ENCODE measurements around the gene FAM83F. TPM values are rescaled to one million over a fixed set of nuclear protein-coding genes. Genes with fewer than 3 reads are reported as not detected.
A peak's percentile ranks its signal among the peaks of the same experiment; 100 is the strongest.

FAM83F gene
- total and polyA plus RNA-seq, 10 of the 15 experiments (the other 5 are each of a cell fraction or from before 2014, with no cell fraction given), result 0.01 to 0.05 (median 0.01) TPM; not detected in 7

DNA sequence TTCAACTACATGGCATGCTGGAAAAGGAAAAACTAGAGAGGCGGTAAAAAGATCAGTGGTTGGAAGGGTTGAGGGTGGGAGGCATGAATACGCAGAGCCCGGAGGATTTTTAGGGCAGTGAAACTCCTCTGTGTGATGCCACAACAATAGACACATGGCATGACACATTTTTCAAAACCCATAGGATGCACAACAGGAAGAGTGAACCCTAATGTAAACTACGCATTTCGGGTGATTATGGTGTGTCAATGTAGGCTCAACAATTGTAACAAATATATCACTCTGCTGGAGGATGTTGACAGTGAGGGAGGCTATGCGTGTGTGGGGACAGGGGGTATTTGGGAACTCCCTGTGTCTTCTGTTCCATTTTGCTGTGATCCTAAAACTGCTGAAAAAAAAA, 15.7 kb upstream of the FAM83F start:
- no peaks in the 10 kb centered on the region for H3K9me3 ChIP-seq (replicated peaks; ENCODE audit: control insufficient read depth, insufficient read depth, low read length)
- H3K79me2 ChIP-seq (ENCODE audit: control insufficient read depth, insufficient read depth, low read length), result no peaks in the 10 kb centered on the region
- no peaks in the 10 kb centered on the region for H3K4me1 ChIP-seq (ENCODE audit: control insufficient read depth, insufficient read depth, low read length)
- H3K27ac ChIP-seq (ENCODE audit: control insufficient read depth, insufficient read depth), result no peak overlapping the region
- no peak overlapping the region for H2AFZ ChIP-seq (ENCODE audit: control insufficient read depth, low read depth, low read length)
- no peak overlapping the region for H3K4me2 ChIP-seq (ENCODE audit: control insufficient read depth, insufficient read depth)
- in situ Hi-C loops (cut with MboI) (no loop called here), intact Hi-C loops (cut with micrococcal nuclease; ENCODE audit: unreplicated experiment) (no loop called here)
- WGBS (ENCODE audit: insufficient coverage, insufficient replicate concordance, low lambda C conversion rate, missing lambda C conversion rate), result 73% methylated on average over 6 of the region's 6 CpGs
- H3K27me3 ChIP-seq (replicated peaks in 1 of 2; ENCODE audit: control insufficient read depth in 2 of 2, insufficient read depth in 2 of 2, low read length in 1 of 2), result no peaks in the 10 kb centered on the region
- FAIRE-seq (no peak), DNase-seq (ENCODE audit: low read depth, low spot score) (no peak), ATAC-seq (no peak)
- H4K20me1 ChIP-seq (ENCODE audit: control insufficient read depth, insufficient read depth), result no peaks in the 10 kb centered on the region
- ChIA-PET CTCF (no interaction called here), SMC1A (ENCODE audit: uncharacterized antibody, unreplicated experiment) (no interaction called here), POLR2A (interaction anchor here (0.5 kb wide), 1 partner anchor 865 kb away, joined by 3 read pairs; no protein-coding TSS in a partner anchor), RAD21 (ENCODE audit: unreplicated experiment) (no interaction called here)
- no peak overlapping the region for H3K4me3 ChIP-seq
- no peak overlapping the region for H3K9ac ChIP-seq (ENCODE audit: control insufficient read depth, insufficient read depth, low read length)
- TSS peak; percentile 5 for BruUV-seq (replicated peaks)
- no peaks in the 10 kb centered on the region; a peak in 1 of 4 replicates for H3K36me3 ChIP-seq (ENCODE audit: control insufficient read depth in 2 of 2, insufficient read depth in 2 of 2, low read length in 1 of 2)
- TF ChIP-seq SIN3A (IDR thresholded peaks at IDR 0.05; ENCODE audit: low read depth, low read length) (no peak), ZBTB11 (CRISPR knock-in tag; IDR thresholded peaks at IDR 0.05) (no peak), SPI1 (IDR thresholded peaks at IDR 0.05; ENCODE audit: borderline replicate concordance, insufficient read depth, low read depth, low read length) (no peak), CEBPZ (IDR thresholded peaks at IDR 0.05; ENCODE audit: low read depth, low read length) (no peak), SMAD5 (IDR thresholded peaks at IDR 0.05; ENCODE audit: low read depth) (no peak), MTA2 (IDR thresholded peaks at IDR 0.05; ENCODE audit: low read depth) (no peak), SREBF2 (IDR thresholded peaks at IDR 0.05; ENCODE audit: low read length) (no peak), POU2F2 (IDR thresholded peaks at IDR 0.05; ENCODE audit: borderline replicate concordance, low read depth, low read length) (no peak)
- TF ChIP-seq, protein P1, sequence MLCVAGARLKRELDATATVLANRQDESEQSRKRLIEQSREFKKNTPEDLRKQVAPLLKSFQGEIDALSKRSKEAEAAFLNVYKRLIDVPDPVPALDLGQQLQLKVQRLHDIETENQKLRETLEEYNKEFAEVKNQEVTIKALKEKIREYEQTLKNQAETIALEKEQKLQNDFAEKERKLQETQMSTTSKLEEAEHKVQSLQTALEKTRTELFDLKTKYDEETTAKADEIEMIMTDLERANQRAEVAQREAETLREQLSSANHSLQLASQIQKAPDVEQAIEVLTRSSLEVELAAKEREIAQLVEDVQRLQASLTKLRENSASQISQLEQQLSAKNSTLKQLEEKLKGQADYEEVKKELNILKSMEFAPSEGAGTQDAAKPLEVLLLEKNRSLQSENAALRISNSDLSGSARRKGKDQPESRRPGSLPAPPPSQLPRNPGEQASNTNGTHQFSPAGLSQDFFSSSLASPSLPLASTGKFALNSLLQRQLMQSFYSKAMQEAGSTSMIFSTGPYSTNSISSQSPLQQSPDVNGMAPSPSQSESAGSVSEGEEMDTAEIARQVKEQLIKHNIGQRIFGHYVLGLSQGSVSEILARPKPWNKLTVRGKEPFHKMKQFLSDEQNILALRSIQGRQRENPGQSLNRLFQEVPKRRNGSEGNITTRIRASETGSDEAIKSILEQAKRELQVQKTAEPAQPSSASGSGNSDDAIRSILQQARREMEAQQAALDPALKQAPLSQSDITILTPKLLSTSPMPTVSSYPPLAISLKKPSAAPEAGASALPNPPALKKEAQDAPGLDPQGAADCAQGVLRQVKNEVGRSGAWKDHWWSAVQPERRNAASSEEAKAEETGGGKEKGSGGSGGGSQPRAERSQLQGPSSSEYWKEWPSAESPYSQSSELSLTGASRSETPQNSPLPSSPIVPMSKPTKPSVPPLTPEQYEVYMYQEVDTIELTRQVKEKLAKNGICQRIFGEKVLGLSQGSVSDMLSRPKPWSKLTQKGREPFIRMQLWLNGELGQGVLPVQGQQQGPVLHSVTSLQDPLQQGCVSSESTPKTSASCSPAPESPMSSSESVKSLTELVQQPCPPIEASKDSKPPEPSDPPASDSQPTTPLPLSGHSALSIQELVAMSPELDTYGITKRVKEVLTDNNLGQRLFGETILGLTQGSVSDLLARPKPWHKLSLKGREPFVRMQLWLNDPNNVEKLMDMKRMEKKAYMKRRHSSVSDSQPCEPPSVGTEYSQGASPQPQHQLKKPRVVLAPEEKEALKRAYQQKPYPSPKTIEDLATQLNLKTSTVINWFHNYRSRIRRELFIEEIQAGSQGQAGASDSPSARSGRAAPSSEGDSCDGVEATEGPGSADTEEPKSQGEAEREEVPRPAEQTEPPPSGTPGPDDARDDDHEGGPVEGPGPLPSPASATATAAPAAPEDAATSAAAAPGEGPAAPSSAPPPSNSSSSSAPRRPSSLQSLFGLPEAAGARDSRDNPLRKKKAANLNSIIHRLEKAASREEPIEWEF (IDR thresholded peaks at IDR 0.05; ENCODE audit: insufficient replicate concordance, low read depth, low read length), result no peak

All from GM12878 (cell line).